ENCODE results near the gene GNAZ.

Gene GNAZ

DNA sequence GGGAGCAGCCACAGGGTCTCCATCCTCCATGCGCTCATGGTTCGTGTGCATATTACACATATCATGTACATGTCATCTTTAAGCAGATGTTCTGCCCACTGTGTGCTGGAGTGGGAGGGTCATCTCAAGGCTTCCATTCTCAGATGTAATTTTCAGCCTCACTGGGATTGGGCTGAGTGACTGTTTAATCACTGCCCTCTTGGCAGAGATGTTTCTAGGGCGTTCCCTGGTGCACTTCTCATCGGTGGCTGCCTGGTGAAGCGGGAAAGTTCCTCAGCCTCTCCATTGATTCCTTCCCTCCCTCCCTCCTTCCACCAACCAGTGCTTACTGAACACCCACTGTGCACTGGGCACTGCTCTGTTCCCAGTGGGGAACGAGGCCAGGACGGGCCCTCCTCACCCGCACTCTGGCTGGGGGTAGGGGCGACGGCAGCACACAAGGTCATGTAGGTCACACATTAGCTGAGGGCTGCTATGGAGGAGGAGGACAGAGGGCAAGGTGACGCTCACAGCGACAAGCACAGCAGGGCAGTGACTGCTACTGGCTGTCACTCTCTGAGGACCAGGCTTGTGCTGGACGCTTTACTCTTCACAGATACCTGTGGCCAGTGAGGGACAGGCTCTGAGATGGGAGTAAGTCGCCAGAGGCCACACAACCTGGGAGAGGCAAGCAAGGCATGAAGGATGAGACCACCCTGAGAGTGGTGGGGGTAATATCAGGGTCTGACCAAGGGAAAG lies 22.9 kb downstream of the GNAZ start:
- no peak for DNase-seq (ENCODE audit: low read depth)

DNA sequence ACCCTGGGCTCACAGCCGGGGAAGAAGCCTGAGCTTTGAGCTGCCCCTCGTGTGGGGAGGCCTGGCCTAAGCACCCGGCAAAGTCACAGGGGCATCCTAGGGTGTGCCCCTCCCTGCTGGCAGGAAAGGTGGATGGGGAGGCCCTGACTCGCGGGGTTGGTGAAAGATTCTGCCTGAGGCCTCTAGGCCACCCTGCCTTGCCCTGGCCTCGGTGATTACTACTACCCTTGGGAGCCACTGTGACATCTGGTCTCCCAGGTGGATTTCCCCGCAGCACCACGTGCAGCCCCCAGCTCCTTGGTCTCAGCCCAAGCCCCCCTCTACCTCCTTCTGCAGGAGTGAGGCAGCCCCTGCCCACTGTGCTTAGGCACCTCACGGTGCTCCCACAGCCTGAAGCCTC lies 23.9 kb downstream of the GNAZ start:
- DNase-seq (ENCODE audit: low read depth) = no peak

DNA sequence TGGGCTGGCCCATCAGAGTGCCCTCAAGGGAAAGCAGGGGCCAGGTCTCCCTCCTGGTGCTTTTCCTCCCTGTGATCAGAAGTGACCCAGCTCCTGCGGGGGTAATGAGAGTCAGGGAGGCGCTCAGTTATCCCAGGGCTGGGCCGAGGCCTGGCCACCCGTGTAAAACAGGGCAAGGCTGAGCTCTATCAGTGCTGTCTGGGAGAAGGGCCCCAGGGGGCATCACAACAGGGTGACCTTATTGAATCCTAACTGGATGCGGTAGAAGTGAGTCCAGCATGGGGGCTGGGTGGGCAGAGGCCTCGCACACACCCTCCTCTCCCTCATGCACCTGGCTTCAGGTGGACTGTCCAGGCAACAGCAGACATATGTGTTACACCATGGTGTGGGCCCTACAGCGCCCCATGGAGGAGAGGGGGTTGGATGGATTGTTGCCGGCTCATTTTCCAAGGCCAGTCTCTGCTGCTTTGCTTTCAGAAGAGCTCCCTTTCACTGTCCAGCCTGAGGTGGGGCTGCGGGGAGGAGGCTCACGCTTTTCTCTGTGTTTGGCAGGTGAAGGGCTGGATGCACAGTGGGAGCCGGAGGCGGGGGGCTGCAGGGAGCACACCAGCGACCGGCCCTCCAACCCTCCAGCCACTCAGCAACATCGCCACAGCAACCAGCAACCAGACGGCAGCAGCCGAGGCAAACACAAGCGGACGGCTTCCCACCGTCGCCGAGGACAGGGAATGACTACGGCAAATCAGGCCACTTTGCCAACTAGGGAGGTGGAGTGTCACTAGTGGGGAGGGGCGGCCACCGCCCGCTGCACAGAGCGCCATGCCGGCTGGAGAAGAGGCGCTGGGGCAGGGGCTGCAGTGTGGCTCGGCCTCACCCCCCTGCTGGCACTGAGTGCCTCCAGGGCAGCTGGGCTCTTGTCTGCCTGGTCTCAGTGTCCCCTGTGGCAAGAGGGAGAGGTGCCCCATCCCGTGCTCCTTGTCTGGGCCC lies 24.7 kb downstream of the GNAZ start:
- DNase-seq (ENCODE audit: low read depth) = no peak

DNA sequence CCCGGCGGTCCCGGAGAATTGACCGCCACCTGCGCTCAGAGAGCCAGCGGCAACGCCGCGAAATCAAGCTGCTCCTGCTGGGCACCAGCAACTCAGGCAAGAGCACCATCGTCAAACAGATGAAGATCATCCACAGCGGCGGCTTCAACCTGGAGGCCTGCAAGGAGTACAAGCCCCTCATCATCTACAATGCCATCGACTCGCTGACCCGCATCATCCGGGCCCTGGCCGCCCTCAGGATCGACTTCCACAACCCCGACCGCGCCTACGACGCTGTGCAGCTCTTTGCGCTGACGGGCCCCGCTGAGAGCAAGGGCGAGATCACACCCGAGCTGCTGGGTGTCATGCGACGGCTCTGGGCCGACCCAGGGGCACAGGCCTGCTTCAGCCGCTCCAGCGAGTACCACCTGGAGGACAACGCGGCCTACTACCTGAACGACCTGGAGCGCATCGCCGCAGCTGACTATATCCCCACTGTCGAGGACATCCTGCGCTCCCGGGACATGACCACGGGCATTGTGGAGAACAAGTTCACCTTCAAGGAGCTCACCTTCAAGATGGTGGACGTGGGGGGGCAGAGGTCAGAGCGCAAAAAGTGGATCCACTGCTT lies 25.5 kb downstream of the GNAZ start:
- no peak for DNase-seq (ENCODE audit: low read depth)

DNA sequence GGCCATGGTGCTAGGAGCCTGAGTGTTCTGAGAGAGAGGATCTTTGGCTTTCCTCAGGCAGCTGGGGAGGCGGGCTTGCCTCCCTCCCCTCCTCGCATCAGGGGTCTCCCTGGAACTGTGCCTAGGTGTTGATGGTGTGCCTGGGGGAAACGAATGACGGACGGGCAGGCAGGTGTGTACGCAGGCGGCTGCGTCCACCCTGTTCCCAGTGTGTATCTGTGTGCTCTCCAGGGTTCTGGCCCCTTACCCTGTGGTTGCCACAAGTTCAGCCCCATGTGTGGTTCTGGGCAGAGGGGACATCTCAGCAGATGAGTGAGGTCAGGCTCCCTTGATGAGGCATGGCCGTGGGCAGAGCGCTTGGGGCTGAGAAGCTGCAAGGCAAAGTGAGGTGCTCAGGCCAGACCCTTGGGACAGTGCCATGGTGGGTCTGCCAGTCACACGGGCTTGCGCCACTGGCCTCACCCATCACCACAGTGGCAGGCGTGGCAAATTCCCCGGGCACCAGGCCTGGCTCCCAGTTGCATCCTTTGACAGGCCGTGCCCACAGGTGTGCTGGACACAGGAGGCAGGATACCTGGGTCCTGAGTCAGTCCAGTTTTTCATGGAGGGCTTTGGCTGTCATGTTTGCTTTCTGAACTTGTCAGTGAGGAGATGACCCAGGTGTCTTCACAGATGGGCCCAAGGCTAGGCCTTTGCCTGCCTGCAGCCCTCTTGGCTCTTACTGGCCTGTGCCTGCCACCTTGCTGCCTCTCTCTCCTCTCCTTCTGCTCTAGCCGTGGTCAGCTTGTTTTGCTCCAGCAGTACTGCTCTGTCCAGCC lies 27.3 kb downstream of the GNAZ start:
- DNase-seq (ENCODE audit: low read depth) = no peak

DNA sequence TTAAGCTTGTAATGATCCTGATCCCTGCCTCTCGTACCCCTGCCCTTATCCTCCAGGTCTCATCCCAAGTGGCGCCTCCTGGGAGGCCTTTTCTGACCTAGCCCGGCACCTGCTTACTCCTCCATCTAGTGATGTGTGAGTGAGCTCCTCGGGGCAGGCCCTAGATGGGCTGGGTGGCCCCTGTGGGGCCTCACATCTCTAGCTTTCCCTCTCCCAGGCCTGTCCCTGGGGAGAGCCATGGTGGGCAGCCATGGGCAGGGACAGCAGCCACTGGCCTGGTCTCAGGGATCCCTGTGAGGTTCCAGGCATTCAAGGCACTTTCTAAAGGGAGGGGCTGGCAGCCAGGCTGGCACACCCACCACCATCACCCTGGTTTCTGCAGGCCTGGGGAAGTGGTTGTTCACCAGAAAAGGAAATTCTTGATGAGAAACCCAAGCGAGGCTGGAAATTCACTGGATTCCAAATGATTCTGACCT lies 27.9 kb downstream of the GNAZ start:
- DNase-seq (ENCODE audit: low read depth) = no peak

DNA sequence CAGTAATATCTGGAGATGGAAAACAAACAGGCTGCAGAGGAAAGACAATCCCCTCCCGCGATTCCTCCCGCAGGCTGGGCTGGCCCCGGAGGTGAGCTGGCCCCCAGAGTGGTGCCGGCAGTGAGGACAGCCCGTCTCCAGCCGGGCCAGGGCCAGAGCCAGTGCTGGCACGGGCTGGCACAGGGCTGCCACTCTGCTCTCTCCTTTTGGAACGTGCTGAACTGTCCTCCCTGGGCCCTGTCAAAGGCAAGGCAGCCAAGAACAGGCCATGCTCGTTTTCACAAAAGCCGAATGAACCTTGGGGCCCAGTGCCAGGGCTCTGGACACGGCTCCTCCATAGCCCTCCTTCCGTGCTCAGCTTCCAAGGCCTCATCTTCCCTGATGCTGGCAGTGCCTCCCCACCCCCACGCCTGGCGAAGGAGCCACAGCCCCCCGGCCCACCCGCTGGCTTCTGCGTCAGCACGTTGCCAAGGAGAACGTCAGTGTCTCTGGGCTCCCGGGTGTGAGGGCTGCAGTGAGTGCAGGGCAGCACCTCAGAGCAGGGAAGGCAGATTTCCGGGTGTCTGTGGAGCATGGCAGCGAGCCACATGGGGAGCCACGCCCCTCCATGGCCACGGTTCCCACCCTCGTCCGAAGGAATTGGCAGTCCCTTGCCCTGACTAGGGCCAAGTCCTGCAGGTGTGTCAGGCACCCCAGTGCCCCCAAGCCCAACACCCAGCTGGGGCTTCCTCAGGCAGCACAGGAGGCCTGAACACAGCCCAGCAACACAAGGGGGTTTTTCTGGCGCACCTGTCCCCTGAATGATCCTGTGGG lies 28.6 kb downstream of the GNAZ start:
- DNase-seq (ENCODE audit: low read depth) = no peak

DNA sequence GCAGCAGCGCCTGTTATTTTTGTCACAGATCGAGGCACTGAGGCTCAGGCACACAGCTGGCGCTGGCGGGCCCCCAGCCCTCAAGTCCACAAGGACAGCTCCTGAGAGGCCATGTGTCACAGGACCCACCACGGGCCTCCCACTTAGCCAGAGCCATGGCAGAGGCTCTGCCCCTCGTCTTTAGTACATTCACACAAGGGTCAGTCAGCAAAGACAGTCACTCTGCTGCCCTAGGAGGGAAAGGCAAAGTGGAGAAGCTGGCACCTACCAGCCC lies 29.1 kb downstream of the GNAZ start:
- no peak for DNase-seq (ENCODE audit: low read depth)

DNA sequence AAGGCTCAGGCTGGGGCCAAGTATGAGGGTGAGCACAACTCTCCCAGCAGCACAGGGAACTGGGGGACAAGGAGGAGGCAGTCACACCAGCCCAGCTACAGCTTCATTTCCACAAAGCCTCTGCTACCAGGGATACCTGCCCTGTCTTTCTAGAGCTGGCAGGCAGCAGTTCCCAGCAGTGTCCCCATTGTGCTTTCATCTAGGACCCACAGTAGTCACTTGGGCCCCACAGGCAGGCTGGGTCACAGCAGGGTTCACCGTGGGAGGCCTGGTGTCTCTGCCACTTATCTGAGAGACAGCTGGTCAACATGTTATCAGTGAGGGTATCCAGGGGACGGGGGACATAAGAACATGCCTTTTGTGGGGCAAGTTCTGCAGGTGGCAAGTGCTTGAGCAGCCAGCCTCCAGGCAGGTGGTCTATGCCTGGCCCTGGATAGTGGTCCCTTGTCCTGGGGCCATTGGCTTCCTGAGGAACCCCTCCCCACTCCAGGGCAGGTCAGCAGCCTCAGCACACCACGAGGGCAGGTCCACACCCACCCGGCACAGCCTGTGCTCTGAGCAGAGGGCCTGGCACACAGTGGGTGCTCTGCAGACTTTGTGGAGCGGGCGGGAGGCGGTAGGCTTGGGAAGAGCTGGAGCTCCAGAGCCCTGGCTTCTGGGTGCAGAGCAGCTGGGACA lies 29.9 kb downstream of the GNAZ start:
- no peak for DNase-seq (ENCODE audit: low read depth)

DNA sequence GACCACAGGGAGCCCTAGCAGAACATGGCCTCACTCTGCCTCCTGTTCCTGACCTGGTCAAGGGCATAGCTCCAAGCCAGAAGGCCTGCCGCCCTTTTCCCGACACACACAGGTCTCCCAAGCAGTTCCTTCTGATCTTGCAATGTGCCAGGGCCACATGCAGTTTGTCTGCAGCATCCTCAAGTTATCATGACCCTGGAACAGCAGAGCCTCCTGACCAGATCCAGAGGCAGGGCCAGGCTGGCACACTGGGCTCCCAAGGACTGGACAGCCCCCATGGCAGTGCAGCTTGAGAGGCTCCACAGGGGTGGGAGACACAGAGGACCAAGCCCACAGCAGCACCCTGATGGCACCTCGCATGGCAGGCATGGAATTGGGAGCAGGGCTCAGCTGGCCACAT lies 31.2 kb downstream of the GNAZ start:
- no peak for DNase-seq (ENCODE audit: low read depth)

DNA sequence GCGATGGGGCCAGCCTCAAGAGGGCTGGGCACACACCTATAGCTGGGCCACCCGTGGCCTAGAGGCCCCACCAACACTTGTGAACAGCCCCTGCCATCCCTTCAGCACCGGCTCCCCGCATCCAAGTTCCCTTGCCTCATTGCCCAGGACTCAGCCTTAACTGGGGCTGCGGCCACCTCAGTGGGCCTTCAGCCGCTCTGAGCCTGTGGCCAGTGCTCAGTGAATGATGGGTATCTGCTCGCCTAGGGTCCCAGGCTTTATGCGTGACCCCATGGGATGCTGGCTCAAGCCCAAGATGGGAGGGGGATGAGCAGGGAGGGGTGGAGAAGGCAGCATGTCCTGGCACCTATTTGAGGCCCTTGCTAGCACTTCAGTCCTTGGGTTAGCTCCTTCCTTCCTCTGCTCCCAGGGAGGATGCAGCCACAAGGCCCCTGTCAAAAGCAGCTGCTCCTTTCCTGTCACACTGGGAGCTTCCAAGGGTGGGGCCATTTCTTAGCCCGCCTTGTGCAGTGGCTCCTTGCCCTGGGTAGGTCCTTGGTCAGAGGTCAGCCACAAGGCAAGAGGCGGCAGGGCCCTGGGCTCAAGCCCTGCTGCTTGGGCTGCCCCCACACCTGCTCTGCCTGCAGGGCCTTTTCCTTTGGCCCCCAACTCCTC lies 31.8 kb downstream of the GNAZ start:
- no peak for DNase-seq (ENCODE audit: low read depth)

DNA sequence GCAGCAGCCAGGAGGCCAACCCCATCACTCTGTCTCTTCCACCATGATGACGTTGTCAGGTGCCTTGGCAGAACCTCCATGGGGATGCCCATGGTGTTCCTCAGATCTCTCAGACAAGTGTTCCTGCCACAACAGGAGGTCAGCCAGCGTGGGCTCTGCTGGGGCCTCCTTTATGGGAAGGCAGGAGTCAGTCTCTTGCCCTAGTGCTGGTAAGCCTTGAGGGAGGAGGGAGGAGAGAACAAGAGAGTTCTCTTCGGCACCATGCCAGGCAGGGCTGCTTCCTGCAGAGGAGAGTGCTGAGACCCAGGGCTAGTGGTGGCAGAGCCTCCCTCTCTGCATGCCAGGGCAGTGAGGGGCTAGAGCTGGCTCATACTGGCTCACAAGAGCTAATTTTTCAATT lies 32.5 kb downstream of the GNAZ start:
- DNase-seq (ENCODE audit: low read depth) = no peak

DNA sequence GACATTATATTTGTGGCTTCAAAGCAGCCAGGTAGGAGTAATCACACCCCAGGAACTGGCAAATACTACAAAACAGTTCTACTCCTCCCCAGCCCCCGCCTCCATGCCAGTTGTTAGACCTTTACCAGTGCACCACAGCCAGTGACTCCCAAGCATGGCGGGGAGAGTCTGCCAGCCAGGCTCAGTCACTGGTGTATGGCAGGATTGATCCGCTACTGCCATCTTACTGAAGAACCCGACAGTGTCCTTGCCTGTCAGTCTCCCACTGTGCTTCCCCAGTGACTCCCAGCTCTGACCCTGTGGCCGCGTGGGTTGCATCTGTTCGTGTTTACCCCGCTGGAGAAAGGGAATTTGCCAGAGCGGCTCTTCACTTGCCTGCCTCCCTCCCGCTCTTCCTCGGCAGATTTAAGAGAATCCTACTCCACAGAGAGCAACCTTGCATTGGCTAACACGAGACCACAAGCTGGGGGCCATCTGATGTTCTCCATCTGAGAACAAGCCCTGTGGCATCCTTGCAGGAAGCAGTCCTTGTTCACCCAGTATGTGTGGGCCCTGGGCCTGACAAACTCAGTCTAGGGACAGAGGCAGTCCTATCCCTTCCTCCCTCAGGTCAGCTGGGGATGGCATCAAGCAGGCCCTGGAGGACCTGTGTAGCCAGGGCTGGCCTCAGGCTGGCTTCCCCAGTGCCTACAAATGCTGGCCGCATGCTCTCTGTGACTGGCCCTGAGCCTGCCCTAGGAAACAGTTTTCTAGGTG lies 33.1 kb downstream of the GNAZ start:
- DNase-seq (ENCODE audit: low read depth) = no peak

DNA sequence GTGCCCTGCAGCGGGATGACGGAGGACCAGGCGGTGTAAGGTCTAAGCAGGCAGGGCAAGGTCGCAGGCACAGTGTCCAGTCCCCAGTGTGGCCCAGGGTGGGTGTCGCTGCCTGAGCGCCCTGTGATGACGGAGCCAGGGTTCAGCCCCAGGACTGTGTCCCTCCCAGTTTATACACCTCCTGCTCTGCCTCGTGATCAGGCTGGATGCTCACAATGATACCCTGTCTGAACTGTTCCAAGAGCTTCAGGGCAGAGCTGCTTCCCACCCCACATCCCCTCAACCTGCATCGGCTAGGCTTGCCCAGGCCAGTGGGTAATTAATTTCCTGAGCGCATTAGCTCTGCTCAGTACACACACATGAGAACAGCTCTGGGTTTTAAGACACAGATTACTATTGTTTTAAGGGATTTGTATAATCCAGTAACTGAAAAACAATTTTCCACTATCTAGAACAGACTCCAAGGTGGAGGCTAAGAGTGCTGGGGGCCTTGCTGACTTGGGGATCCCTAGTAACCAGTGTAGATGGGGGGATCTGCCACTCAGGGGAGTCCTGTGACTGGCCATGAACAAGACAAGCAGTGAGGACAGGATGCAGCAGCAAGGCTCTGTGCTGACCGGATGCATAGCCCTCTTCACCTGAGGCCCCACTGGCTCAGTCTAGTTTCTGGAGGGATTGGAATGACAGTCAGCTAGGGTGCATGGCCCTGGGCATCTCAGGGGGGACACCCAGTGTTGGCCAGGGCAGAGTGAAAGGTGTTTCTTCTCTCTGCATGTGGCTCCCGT lies 34.1 kb downstream of the GNAZ start:
- DNase-seq (ENCODE audit: low read depth) = no peak

DNA sequence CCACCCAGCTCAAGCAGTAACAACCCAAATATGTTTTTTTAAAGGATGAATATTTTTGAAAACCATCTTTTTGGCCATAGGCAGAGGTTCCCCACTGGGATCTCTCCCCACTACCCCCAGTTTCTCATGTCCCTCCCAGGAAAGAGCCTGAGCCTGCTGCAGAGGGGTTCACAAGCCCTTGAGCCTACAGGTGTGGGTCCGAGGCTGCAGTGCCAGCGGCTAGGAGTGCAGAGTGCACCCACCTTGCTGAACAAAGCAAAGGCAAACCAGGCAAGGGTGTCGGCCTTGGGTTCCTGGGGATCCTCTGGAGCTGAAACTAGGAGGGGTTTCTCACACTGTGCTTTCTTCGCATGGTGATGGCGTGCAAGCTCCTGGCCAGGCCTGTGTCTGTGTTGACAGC lies 35.0 kb downstream of the GNAZ start:
- no peak for DNase-seq (ENCODE audit: low read depth)

DNA sequence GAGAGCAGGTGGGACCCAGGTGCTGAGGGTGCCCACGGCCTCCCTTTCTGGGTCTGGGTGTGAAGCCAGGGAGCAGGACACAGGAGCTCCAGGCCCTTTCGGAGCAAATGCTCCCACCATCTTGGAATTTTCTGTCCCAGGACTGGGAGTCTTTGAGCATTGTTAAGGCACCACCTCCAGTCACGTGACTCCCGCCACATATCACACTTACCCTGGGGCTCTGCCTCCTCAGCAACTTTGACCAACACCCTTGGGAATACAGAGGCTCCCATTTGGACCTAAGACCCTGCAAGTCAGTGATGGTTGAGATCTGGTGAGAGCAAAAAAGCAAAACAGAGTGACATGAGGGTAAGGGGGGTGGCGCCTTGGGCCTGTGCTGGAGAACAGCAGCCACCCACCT lies 35.6 kb downstream of the GNAZ start:
- no peak for DNase-seq (ENCODE audit: low read depth)

DNA sequence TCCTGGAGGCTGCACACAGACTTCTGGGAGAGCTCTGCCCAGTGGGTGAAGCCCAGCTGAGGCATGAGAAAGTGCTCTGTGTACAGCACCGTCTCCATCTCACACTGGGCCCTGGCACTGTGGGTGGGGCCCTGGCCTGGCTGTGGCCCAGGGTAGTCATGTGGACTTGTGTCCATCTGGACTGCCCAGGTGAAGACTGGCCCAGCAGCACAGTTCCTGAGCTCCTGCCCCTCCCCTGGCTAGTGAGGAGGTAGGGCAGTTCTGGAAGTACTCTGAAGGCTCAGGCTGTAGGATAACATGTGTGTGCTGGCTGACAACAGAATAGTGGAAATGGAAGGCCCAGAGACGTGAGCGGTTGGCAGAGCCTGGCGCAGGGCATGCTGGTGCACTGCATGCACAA lies 36.0 kb downstream of the GNAZ start:
- no peak for DNase-seq (ENCODE audit: low read depth)

DNA sequence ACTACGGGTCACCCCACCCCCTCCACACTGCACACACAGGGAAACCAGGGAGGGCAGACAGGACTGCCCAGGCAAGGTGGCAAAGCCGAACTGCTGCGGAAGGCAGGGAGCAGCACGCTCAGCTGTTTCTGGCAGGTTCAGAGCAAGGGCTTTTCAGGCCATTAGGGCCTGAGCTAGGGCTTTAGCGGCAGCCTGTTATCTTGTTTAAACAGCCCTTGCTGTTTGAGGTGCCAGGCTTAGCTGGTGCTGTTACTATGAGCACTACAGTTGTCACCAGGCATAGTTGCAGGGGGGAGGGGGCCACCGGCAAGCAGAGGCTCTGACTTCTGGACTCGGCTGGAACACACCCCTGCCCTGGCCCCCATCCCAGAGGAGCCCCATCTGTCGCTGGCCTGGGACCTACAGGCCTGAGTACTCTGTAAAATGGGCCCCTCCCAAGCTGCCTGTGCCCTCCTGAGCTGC lies 36.6 kb downstream of the GNAZ start:
- no peak for DNase-seq (ENCODE audit: low read depth)

All from stimulated activated CD8-positive, alpha-beta memory T cell treated with anti-CD3 and anti-CD28 coated beads, Interleukin-12 subunit alpha, Interleukin-12 subunit beta, amount 100 ng/mL, for 1 hour (primary cell).